SK-N-SH treated with all-trans-retinoic acid at 6 μM for 48 hours (cell line): ENCODE measurements around the gene TP53BP2.
A peak's percentile ranks its signal among the peaks of the same experiment; 100 is the strongest.
"Not testable (repeated sequence)": the region's sequence is repeated elsewhere in the genome, so short reads cannot be mapped to it uniquely, and the experiment has no call there.

Source experiments
- ATAC-seq: fragments of 200-7000 bp; cut with Tn5 transposase; 3 replicates; pipeline ENCODE4 v1.9.1; 2020; ENCODE audit warnings: mild to moderate bottlenecking, moderate library complexity
- ARNTL ChIP-seq: fragments of 450-650 bp; formaldehyde crosslinking; IDR thresholded peaks from 2 replicates; pipeline ENCODE4 v1.5.0; 2020; ENCODE audit warnings: low read depth, mild to moderate bottlenecking, moderate library complexity, borderline replicate concordance
- CSDC2 ChIP-seq: fragments of 250-450 bp; sonication (Bioruptor Pico); IDR thresholded peaks from 2 replicates; pipeline ENCODE4 v1.5.0; 2020; ENCODE audit warnings: mild to moderate bottlenecking, moderate library complexity
- ESRRG ChIP-seq: fragments of 250-450 bp; sonication (Bioruptor Pico); IDR thresholded peaks from 2 replicates; pipeline ENCODE4 v1.6.1; 2021; ENCODE audit warnings: mild to moderate bottlenecking
- GLIS3 ChIP-seq: fragments of 250-450 bp; sonication (Bioruptor Pico); IDR thresholded peaks from 2 replicates; pipeline ENCODE4 v1.5.0; 2020; ENCODE audit warnings: mild to moderate bottlenecking, moderate library complexity
- ISL1 ChIP-seq: fragments of 250-450 bp; sonication (Bioruptor Pico); IDR thresholded peaks from 2 replicates; pipeline ENCODE4 v2.1.2; 2022; ENCODE audit warnings: mild to moderate bottlenecking, moderate library complexity
- OSR1 ChIP-seq: fragments of 250-450 bp; sonication (Bioruptor Pico); IDR thresholded peaks from 2 replicates; pipeline ENCODE4 v1.8.0; 2022; ENCODE audit warnings: moderate library complexity, mild to moderate bottlenecking, inconsistent platforms
- PPARA ChIP-seq: fragments of 250-450 bp; sonication (Bioruptor Pico); IDR thresholded peaks from 2 replicates; pipeline ENCODE4 v1.5.0; 2020; ENCODE audit warnings: mild to moderate bottlenecking, borderline replicate concordance
- TCF4 ChIP-seq: fragments of 250-450 bp; sonication (Bioruptor Pico); IDR thresholded peaks from 2 replicates; pipeline ENCODE4 v1.8.0; 2021; ENCODE audit warnings: mild to moderate bottlenecking, moderate library complexity, borderline replicate concordance
- TOX ChIP-seq: fragments of 250-450 bp; sonication (Bioruptor Pico); IDR thresholded peaks from 2 replicates; pipeline ENCODE4 v1.8.0; 2021; ENCODE audit warnings: mild to moderate bottlenecking, moderate library complexity, borderline replicate concordance
- ZC3H10 ChIP-seq: fragments of 250-450 bp; sonication (Bioruptor Pico); IDR thresholded peaks from 2 replicates; pipeline ENCODE4 v1.5.1; 2021; ENCODE audit warnings: mild to moderate bottlenecking, moderate library complexity
- ZNF565 ChIP-seq: fragments of 450-650 bp; formaldehyde crosslinking; conservative IDR thresholded peaks from 2 replicates; pipeline ENCODE4 v1.5.0; 2020; ENCODE audit warnings: low read depth, mild to moderate bottlenecking, moderate library complexity
- ZNF70 ChIP-seq: fragments of 450-650 bp; formaldehyde crosslinking; IDR thresholded peaks from 2 replicates; pipeline ENCODE4 v1.5.0; 2020; ENCODE audit warnings: mild to moderate bottlenecking, moderate library complexity
- ZNF8 ChIP-seq: fragments of 450-650 bp; formaldehyde crosslinking; IDR thresholded peaks from 2 replicates; pipeline ENCODE4 v1.5.0; 2020; ENCODE audit warnings: mild to moderate bottlenecking, moderate library complexity
- TF ChIP-seq, protein P1 (sequence below): fragments of 250-450 bp; sonication (Bioruptor Pico); IDR thresholded peaks from 2 replicates; pipeline ENCODE4 v1.5.1; 2021; ENCODE audit warnings: mild to moderate bottlenecking, moderate library complexity
- TF ChIP-seq, protein P2 (sequence below): fragments of 250-450 bp; sonication (Bioruptor Pico); IDR thresholded peaks from 2 replicates; pipeline ENCODE4 v1.8.0; 2021; ENCODE audit warnings: low read depth, mild to moderate bottlenecking, moderate library complexity, borderline replicate concordance
- TF ChIP-seq, protein P3 (sequence below): fragments of 250-450 bp; sonication (Bioruptor Pico); IDR thresholded peaks from 2 replicates; pipeline ENCODE4 v1.8.0; 2020; ENCODE audit warnings: mild to moderate bottlenecking, moderate library complexity, borderline replicate concordance
- TF ChIP-seq, protein P4 (sequence below): fragments of 250-450 bp; sonication (Bioruptor Pico); IDR thresholded peaks from 2 replicates; pipeline ENCODE4 v1.5.1; 2020; ENCODE audit warnings: low read depth, mild to moderate bottlenecking, moderate library complexity

Gene TP53BP2

DNA sequence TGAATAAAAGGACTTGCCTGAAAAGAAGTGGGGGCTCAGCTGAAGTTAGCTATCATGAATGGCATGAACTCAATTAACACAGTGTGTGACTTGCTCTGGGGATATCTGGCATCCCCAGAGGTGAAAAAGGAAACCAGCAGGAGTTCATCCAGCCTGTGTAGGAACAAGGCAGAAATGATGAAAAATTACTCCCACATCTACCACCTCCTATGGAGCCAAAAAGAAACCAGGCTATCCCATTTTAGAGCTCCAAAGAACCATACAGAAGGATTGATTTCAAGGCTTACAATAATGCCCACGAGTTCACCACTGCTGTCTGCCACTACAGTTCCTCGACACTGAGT is 25.3 kb downstream of the TP53BP2 start (continued):
- TF ChIP-seq, protein P1, sequence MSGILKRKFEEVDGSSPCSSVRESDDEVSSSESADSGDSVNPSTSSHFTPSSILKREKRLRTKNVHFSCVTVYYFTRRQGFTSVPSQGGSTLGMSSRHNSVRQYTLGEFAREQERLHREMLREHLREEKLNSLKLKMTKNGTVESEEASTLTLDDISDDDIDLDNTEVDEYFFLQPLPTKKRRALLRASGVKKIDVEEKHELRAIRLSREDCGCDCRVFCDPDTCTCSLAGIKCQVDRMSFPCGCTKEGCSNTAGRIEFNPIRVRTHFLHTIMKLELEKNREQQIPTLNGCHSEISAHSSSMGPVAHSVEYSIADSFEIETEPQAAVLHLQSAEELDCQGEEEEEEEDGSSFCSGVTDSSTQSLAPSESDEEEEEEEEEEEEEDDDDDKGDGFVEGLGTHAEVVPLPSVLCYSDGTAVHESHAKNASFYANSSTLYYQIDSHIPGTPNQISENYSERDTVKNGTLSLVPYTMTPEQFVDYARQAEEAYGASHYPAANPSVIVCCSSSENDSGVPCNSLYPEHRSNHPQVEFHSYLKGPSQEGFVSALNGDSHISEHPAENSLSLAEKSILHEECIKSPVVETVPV (CRISPR knock-in tag) = no peak
- TF ChIP-seq ZC3H10 (CRISPR knock-in tag) = no peak
- TF ChIP-seq ARNTL (CRISPR knock-in tag) = no peak
- TF ChIP-seq TOX (CRISPR knock-in tag) = no peak
- no peak for TF ChIP-seq ZNF8 (CRISPR knock-in tag)
- TF ChIP-seq ESRRG (CRISPR knock-in tag) = no peak
- TF ChIP-seq, protein P2, sequence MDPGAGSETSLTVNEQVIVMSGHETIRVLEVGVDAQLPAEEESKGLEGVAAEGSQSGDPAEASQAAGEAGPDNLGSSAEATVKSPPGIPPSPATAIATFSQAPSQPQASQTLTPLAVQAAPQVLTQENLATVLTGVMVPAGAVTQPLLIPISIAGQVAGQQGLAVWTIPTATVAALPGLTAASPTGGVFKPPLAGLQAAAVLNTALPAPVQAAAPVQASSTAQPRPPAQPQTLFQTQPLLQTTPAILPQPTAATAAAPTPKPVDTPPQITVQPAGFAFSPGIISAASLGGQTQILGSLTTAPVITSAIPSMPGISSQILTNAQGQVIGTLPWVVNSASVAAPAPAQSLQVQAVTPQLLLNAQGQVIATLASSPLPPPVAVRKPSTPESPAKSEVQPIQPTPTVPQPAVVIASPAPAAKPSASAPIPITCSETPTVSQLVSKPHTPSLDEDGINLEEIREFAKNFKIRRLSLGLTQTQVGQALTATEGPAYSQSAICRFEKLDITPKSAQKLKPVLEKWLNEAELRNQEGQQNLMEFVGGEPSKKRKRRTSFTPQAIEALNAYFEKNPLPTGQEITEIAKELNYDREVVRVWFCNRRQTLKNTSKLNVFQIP (CRISPR knock-in tag) = no peak

DNA sequence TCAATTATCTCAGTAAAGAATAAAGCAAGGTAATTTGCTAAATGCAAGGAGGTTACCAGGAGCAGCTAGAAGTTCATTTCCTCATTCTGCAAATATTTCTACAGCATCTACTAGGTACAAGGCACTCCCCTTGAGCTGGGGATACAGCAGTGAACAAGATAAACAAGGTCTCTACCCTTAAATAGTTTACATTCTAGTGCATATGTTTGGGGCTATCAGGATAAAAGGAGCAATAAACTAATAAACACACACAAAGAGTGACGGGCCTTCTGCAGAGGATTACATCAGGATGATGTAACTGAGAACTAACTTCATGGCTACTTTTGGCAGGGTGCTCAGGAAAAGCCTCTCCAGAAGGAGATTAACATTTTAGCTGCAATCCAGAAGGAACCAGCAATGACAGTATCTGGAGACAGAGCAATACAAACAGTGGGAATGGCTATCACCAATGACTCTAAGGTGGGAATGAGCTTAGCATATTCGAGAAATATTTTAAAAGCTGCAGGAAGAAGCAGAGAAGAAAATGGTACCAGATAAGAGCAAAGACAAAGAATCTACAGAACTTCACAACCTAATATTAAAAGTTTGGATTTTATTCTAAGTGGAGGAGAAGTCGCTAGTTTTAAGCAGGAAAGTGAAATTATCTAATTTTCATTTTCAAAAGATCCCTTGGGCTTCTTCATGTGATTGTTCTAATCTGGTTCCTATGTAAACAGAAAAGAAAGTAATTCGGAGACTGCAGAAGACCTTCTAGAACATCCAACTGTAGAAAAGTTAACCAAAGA is 25.8 kb downstream of the TP53BP2 start:
- ATAC-seq = no peak; the same call in 1 of the 3 replicates
- peak; percentile 85 for TF ChIP-seq ZNF70 (CRISPR knock-in tag)
- TF ChIP-seq ZC3H10 (CRISPR knock-in tag) = no peak

DNA sequence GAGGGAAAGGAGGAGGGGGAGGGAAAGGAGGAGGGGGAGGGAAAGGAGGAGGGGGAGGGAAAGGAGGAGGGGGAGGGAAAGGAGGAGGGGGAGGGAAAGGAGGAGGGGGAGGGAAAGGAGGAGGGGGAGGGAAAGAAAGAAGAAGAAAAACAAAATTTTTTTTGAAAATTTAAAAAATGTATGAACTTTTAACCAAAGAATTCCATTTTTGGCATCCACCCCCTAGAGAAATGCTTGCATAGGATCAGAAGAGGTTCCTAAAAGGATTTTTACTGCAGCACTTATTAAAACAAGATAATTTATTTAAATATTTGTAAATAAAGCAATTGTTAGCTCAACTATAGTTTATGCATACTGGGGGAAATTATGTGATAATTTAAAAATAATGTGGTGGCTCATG is 28.5 kb downstream of the TP53BP2 start:
- ATAC-seq = not testable (repeated sequence)

DNA sequence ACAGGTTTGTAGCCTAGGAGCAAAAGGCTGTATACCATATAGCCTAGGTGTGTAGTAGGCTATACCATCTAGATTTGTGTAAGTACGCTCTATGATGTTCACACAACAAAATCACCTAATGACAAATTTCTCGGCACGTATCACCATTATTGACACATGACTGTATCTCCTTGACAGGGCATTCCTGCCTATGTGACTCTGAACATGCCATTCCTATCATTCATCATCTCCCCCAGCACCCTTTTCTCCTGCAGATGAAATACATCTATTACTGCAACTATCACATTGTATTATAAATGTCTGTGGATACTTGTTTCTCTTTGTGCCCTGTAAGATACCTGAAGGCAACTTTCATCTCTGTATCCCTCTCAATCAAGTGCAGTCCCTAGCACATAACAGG is 29.9 kb downstream of the TP53BP2 start:
- no peak for TF ChIP-seq GLIS3 (CRISPR knock-in tag)
- no peak for TF ChIP-seq OSR1 (CRISPR knock-in tag)
- TF ChIP-seq, protein P1 (CRISPR knock-in tag) = no peak
- TF ChIP-seq CSDC2 (CRISPR knock-in tag) = no peak
- no peak for TF ChIP-seq ZC3H10 (CRISPR knock-in tag)
- no peak for TF ChIP-seq TCF4
- TF ChIP-seq PPARA (CRISPR knock-in tag) = no peak
- TF ChIP-seq, protein P3, sequence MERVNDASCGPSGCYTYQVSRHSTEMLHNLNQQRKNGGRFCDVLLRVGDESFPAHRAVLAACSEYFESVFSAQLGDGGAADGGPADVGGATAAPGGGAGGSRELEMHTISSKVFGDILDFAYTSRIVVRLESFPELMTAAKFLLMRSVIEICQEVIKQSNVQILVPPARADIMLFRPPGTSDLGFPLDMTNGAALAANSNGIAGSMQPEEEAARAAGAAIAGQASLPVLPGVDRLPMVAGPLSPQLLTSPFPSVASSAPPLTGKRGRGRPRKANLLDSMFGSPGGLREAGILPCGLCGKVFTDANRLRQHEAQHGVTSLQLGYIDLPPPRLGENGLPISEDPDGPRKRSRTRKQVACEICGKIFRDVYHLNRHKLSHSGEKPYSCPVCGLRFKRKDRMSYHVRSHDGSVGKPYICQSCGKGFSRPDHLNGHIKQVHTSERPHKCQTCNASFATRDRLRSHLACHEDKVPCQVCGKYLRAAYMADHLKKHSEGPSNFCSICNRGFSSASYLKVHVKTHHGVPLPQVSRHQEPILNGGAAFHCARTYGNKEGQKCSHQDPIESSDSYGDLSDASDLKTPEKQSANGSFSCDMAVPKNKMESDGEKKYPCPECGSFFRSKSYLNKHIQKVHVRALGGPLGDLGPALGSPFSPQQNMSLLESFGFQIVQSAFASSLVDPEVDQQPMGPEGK (CRISPR knock-in tag) = no peak
- TF ChIP-seq, protein P2 (CRISPR knock-in tag) = no peak
- TF ChIP-seq, protein P4, sequence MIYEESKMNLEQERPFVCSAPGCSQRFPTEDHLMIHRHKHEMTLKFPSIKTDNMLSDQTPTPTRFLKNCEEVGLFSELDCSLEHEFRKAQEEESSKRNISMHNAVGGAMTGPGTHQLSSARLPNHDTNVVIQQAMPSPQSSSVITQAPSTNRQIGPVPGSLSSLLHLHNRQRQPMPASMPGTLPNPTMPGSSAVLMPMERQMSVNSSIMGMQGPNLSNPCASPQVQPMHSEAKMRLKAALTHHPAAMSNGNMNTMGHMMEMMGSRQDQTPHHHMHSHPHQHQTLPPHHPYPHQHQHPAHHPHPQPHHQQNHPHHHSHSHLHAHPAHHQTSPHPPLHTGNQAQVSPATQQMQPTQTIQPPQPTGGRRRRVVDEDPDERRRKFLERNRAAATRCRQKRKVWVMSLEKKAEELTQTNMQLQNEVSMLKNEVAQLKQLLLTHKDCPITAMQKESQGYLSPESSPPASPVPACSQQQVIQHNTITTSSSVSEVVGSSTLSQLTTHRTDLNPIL = no peak
- TF ChIP-seq ISL1 (CRISPR knock-in tag) = no peak
- no peak for TF ChIP-seq ZNF565
- no peak for TF ChIP-seq ARNTL (CRISPR knock-in tag)
- no peak for TF ChIP-seq TOX (CRISPR knock-in tag)
- no peak for TF ChIP-seq ZNF8 (CRISPR knock-in tag)
- no peak; the same call in 1 of the 3 replicates for ATAC-seq
